Measurements from ENCODE around the gene ADARB1. TPM values are rescaled to one million over a fixed set of nuclear protein-coding genes. Genes with fewer than 3 reads are reported as not detected.

Gene ADARB1
- total and polyA plus RNA-seq, 2 donors (not counting 1 experiment from before 2014, with no cell fraction given), result 17.1 to 33.3 TPM

GRCh38 chr21:45180246-45180599 lies 105.8 kb downstream of the ADARB1 start:
- ChIA-PET POLR2A (no interaction called here), CTCF (no interaction called here)
- Histone ChIP-seq H3K27ac (ENCODE audit: low read length in 2 of 2) (no peak overlapping the region), H4K20me1 (ENCODE audit: control insufficient read depth, insufficient read depth, low read length, poor library complexity, severe bottlenecking) (peaks cover 18% of the 10 kb centered on the region), H3K4me2 (replicated peaks; ENCODE audit: low read depth, low read length, poor library complexity, severe bottlenecking) (no peak overlapping the region), H3K9ac (ENCODE audit: low read length) (no peak overlapping the region), H3K79me2 (ENCODE audit: control insufficient read depth, insufficient read depth, low read length) (peaks cover 3% of the 10 kb centered on the region), H2AFZ (ENCODE audit: insufficient read depth, low read depth, low read length, poor library complexity, severe bottlenecking) (no peak overlapping the region), H3K4me1 (ENCODE audit: control insufficient read depth in 2 of 2, insufficient read depth in 2 of 2, low read length in 2 of 2) (no peaks in the 10 kb centered on the region), H3K9me3 (ENCODE audit: control extremely low read depth in 1 of 3, control insufficient read depth in 2 of 3, insufficient read depth in 1 of 3, low read length in 2 of 3) (no peaks in the 10 kb centered on the region), H3K36me3 (replicated peaks in 1 of 2; ENCODE audit: control extremely low read depth in 1 of 2, control insufficient read depth in 1 of 2, extremely low read depth in 1 of 2, insufficient read depth in 2 of 2, low read length in 1 of 2) (peaks cover 0 to 57% of the 10 kb centered on the region in 2 experiments), H3K4me3 (ENCODE audit: control extremely low read depth in 1 of 5, extremely low read depth in 1 of 5, insufficient read depth in 1 of 5, low read depth in 2 of 5, low read length in 4 of 5) (no peak overlapping the region), H3K27me3 (replicated peaks in 1 of 4; ENCODE audit: control extremely low read depth in 1 of 4, control insufficient read depth in 3 of 4, insufficient read depth in 4 of 4, low read length in 3 of 4) (no peaks in the 10 kb centered on the region)
- Mint-ChIP-seq H3K9me3 (ENCODE audit: insufficient read depth) (no peaks in the 10 kb centered on the region), H3K27ac (no peak overlapping the region), H3K27me3 (no peaks in the 10 kb centered on the region), H3K4me3 (no peak overlapping the region), H3K4me1 (no peaks in the 10 kb centered on the region)
- no peak for ATAC-seq (ENCODE audit: low read depth)
- TF ChIP-seq EZH2 (IDR thresholded peaks at IDR 0.05; ENCODE audit: borderline replicate concordance, insufficient read depth, low read depth, low read length, poor library complexity, severe bottlenecking) (no peak), CTCF (IDR thresholded peaks at IDR 0.05) (no peak)
- WGBS (ENCODE audit: insufficient coverage), result 100% methylated on average over 10 of the region's 11 CpGs
- intact Hi-C loops (cut with micrococcal nuclease), result no loop called here
- no peak for DNase-seq

- no peak for DNase-seq
- no peak for TF ChIP-seq EZH2 (IDR thresholded peaks at IDR 0.05; ENCODE audit: borderline replicate concordance, insufficient read depth, low read depth, low read length, poor library complexity, severe bottlenecking)
- no peak for TF ChIP-seq CTCF (IDR thresholded peaks at IDR 0.05)
- ChIA-PET CTCF (no interaction called here), POLR2A (no interaction called here)
- Histone ChIP-seq H3K79me2 (ENCODE audit: control insufficient read depth, insufficient read depth, low read length) (peaks cover 3% of the 10 kb centered on the region), H3K27me3 (replicated peaks in 1 of 4; ENCODE audit: control extremely low read depth in 1 of 4, control insufficient read depth in 3 of 4, insufficient read depth in 4 of 4, low read length in 3 of 4) (no peaks in the 10 kb centered on the region), H3K9me3 (ENCODE audit: control extremely low read depth in 1 of 3, control insufficient read depth in 2 of 3, insufficient read depth in 1 of 3, low read length in 2 of 3) (peaks cover 3 to 15% (median 12%) of the 10 kb centered on the region in 3 donors), H3K4me2 (replicated peaks; ENCODE audit: low read depth, low read length, poor library complexity, severe bottlenecking) (no peak overlapping the region), H3K27ac (ENCODE audit: low read length in 2 of 2) (no peak overlapping the region), H2AFZ (ENCODE audit: insufficient read depth, low read depth, low read length, poor library complexity, severe bottlenecking) (no peak overlapping the region), H3K4me1 (ENCODE audit: control insufficient read depth in 2 of 2, insufficient read depth in 2 of 2, low read length in 2 of 2) (no peaks in the 10 kb centered on the region), H3K4me3 (ENCODE audit: control extremely low read depth in 1 of 5, extremely low read depth in 1 of 5, insufficient read depth in 1 of 5, low read depth in 2 of 5, low read length in 4 of 5) (no peak overlapping the region), H3K36me3 (replicated peaks in 1 of 2; ENCODE audit: control extremely low read depth in 1 of 2, control insufficient read depth in 1 of 2, extremely low read depth in 1 of 2, insufficient read depth in 2 of 2, low read length in 1 of 2) (peaks cover 5 to 67% of the 10 kb centered on the region in 2 experiments), H3K9ac (ENCODE audit: low read length) (no peak overlapping the region), H4K20me1 (ENCODE audit: control insufficient read depth, insufficient read depth, low read length, poor library complexity, severe bottlenecking) (peaks cover 18% of the 10 kb centered on the region)
- H3K27me3 Mint-ChIP-seq, result no peaks in the 10 kb centered on the region
- no peak overlapping the region for H3K4me3 Mint-ChIP-seq
- intact Hi-C loops (cut with micrococcal nuclease), result no loop called here
- no peak overlapping the region for H3K27ac Mint-ChIP-seq
- peaks cover 9% of the 10 kb centered on the region for H3K9me3 Mint-ChIP-seq (ENCODE audit: insufficient read depth)
- WGBS (ENCODE audit: insufficient coverage), result no CpG with 5 or more reads among the region's 1 CpG
- no peak for ATAC-seq (ENCODE audit: low read depth)
- no peaks in the 10 kb centered on the region for H3K4me1 Mint-ChIP-seq
Measured at GRCh38 chr21:45182958-45183357, 108.6 kb downstream of the ADARB1 start.

All from B cell (primary cell).